HEK293T (cell line): Measurements from ENCODE around the gene ESYT3.

Experiments
- ARNT ChIP-seq: fragments of 450-650 bp; IDR thresholded peaks from 2 replicates; pipeline ENCODE4 v1.6.1; 2017; ENCODE audit warnings: mild to moderate bottlenecking
- FOXA1 ChIP-seq: fragments of 450-650 bp; IDR thresholded peaks from 2 replicates; pipeline ENCODE4 v1.6.1; 2016; ENCODE audit warnings: mild to moderate bottlenecking
- HDGF ChIP-seq: fragments of 450-650 bp; IDR thresholded peaks from 2 replicates; pipeline ENCODE4 v1.6.1; 2017; ENCODE audit warnings: antibody characterized with exemption, borderline replicate concordance
- SP1 ChIP-seq: fragments of 450-650 bp; IDR thresholded peaks from 2 replicates; pipeline ENCODE4 v1.6.1; 2017
- ZNF384 ChIP-seq: fragments of 450-650 bp; IDR thresholded peaks from 2 replicates; pipeline ENCODE4 v1.6.1; 2016
- TF ChIP-seq, protein P1 (sequence below): fragments of 450-650 bp; IDR thresholded peaks from 2 replicates; pipeline ENCODE4 v1.6.1; 2016

DNA sequence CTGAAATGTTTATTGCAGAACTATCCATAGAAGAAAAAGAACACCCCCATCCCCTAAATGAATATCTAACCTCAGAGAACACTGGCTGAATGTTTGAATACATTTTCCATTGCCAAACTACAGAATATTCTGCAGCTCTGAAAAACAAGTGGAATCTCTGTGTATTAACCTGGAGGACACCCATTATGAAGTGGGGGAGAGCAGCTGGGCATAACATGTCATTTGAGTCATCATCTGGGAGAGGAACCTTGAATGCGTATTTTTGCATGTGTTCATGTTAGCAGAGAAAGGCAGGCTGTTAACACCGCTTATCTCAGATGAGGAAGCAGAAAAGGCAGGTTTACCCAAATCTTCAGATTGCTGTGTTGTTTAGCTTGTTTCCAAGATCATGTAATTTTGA lies 31.5 kb downstream of the ESYT3 start:
- TF ChIP-seq, protein P1, sequence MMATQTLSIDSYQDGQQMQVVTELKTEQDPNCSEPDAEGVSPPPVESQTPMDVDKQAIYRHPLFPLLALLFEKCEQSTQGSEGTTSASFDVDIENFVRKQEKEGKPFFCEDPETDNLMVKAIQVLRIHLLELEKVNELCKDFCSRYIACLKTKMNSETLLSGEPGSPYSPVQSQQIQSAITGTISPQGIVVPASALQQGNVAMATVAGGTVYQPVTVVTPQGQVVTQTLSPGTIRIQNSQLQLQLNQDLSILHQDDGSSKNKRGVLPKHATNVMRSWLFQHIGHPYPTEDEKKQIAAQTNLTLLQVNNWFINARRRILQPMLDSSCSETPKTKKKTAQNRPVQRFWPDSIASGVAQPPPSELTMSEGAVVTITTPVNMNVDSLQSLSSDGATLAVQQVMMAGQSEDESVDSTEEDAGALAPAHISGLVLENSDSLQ: no peak
- TF ChIP-seq ZNF384 (no peak), ARNT (no peak), FOXA1 (no peak), SP1 (no peak), HDGF (no peak)
